ACHN (cell line): ENCODE results near the gene EVC2.

Experiments used
- DNase-seq: peaks from one replicate; pipeline ENCODE4 v3.0.0-alpha.2; 2015
- in situ Hi-C: cut with HindIII; loops from 2 replicates; pipeline ENCODE4 v1.10.0; 2017; ENCODE audit warnings: low sequenced_read_pairs, low pct_ligation_motif_present, low pct_unique_long_range_greater_than_20kb

Gene EVC2

DNA sequence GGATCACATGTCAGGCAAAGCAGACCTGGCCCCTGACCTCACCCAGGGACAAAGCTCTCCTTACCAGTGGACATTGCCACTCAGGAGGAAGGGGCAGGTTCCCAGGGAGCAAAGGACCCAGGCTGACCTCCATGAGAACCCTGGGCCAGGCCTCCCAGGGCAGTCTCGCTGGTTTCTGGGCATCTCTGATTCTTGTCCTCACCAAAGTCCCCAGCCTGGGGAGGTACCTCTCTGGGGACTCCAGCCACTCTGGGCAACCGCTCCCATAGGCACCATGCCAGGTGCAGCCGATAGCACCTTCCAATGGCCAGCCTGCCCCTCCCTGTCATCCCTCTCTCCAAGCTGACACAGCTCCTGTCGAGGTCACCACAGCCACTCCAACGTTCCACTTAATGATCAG, 7.9 kb downstream of the EVC2 start:
- no peak for DNase-seq
- in situ Hi-C loops, result no loop called here

DNA sequence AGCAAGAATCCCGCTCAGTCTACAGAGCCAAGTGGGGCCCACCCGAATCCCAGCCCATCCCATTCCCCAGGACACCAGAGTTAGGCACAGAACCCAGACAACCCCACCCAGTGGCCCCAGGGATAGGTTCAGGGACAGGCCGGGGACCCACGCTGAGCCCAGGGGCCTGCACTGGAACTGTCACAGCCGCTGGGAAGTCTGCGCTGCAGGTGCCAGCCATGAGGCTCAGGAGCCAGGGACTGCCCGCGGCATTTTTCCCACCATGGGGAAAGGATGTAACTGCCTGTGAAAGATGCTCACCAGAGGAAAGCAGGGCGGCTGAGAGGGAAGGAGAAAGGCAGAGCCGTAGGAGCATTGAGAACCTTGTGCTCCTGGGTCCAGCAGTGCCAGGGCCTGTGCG, 12.0 kb downstream of the EVC2 start:
- in situ Hi-C loops, result no loop called here
- no peak for DNase-seq

DNA sequence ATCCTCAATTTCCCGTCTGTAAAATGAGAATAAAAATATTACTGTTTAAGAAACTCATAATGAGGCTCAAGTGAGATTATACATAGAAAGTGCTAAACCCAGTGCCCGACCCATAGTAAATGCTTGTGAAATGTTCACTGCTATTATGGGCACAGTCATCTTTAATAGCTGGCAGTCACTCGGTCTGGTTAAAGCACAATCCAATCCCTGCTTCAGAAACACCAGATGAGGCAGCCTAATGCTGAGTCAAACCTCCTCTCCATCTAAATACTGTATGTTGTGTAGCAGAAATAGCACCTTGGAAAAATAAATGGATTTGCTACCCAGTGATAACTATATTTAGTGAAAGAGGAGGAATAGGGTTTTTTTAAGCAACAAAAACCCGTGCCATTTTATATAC, 14.5 kb downstream of the EVC2 start:
- no peak for DNase-seq
- in situ Hi-C loops, result no loop called here

DNA sequence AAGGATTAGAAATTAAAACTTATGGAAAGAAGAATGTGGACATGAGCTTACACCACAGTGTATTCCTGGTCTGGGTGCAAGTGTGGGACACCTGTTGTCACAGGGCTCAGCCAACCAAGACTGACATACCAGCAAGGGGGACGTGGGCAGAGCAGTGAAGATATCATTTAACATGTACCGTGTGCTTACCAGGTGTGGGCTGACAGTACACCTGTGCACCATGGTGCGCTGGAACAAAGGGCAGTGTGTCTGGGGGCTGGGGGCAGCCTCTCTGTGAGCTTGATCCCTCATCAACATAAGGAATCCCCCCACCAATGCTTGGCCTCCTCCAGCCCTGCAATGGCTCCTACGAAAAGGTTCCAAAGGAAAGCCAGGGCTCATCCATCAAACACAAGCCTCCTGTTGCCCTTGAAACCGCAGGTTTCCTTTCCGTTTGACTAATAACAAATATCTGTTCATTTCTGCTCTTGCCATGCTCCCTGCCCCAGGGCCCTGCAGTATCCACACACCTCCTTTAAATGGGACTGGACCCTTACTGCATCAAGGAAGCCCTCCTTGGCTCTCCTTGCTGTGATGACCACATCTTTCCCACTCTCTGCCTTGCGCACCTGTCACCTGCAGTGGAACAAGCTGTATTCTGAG, 16.7 kb downstream of the EVC2 start:
- no peak for DNase-seq
- in situ Hi-C loops, result no loop called here

DNA sequence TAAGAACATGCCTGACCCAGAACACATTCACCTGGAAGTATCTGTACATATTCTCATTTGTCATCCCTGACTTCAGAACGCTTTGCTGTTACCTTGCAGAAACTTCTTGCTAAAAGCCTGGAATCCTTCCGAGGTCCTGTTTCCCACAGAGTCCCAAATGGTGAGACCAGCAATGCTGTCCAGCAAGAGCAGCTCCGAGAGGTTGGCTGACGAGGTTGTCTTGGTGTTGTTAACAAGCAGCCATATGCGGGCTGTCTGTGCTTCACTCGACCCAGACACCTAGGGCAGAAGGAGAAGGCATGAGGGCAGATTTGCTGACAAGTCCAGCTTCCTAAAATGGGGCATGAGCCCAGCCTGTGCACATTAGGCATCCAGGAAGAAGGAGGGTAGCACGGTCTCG, 19.3 kb downstream of the EVC2 start:
- no peak for DNase-seq
- in situ Hi-C loops, result no loop called here

DNA sequence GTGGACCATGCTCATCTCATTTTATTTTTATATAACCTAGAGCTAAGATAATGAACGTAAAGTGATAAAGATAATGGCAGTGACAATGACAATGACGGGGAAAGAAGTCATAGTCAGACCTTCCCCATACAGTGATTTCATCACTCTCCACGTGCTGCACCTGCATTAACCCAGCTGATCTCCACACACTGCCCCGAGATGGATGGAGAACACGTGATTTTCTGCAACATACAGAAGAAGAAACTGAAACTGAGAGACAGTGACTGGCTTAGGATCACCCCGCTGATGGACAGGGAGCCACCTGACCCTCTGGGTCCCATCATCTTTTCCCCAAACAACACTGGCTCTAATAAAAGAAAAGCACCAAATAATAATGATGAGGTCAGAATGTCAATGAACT, 22.0 kb downstream of the EVC2 start:
- DNase-seq, result no peak
- in situ Hi-C loops, result no loop called here

DNA sequence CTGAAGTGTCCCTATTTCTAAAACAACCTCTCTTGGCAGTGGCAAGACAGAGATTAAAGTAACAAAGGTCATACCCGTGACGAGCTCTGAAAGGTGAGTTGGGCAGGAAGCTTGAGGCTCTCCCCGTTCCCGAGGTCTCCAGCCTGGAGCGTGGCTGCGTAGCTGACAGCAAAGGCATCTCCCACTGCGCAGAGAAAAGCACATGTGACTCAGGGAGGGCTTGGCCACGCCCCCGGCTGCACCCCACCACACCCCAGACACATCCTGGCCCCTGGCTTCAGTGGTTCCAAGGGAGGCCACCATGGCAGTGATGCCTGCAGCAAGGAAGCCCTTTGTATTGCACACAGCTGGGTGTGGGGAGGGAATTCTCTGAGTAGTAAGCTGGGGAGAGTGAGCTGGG, 23.1 kb downstream of the EVC2 start:
- in situ Hi-C loops, result no loop called here
- no peak for DNase-seq

DNA sequence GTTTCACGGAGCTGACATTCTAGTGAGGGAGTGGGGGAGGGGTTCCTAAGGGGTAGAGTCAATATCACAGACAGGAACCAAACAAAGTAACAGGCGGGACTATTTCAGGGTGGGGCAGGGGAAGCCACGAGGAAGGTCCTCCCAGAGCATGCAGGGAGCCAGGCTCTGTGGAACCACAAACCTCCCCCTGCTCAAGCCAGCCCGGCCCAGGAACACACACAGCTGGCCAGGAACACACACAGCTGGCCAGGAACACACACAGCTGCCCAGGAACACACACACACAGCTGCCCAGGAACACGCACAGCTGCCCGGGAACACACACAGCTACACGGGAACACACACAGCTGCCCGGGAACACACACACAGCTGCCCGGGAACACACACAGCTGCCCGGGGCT, 24.8 kb downstream of the EVC2 start:
- in situ Hi-C loops, result no loop called here
- DNase-seq, result no peak

DNA sequence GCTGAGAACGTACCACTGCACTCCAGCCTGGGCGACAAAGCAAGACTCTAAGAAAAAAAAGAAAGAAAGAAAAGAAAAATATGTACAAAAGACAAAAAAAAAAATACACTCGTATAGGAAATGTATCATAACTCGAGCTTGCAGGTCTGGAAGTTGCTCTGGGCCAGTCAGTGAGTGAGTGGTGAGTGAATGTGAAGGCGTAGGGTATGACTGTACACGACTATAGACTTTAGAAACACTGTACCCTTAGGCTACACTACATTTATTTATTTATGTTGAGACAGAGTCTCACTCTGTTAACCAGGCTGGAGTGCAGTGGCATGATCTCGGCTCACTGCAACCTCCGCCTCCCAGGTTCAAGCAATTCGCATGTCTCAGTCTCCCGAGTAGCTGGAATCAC, 29.4 kb downstream of the EVC2 start:
- in situ Hi-C loops, result no loop called here
- no peak for DNase-seq

DNA sequence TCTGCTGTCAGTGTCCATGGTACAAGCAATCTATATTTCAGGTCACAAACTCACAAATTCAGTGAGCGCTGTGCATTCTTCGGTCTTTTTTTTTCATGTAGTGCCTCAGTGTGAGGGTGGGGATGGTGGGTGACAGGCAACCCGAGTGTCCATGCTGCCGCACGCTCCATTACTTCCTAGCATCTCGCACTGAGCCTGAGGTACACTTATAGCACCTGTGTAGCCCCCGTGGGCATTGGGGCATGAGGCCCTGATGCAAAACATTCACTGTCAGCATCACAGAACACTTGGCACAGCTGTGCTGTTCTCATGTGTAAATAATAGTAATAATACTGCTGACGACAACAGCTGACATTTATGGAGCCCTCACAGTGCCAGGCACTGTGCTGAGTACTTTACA, 31.6 kb downstream of the EVC2 start:
- DNase-seq, result no peak
- in situ Hi-C loops, result no loop called here

DNA sequence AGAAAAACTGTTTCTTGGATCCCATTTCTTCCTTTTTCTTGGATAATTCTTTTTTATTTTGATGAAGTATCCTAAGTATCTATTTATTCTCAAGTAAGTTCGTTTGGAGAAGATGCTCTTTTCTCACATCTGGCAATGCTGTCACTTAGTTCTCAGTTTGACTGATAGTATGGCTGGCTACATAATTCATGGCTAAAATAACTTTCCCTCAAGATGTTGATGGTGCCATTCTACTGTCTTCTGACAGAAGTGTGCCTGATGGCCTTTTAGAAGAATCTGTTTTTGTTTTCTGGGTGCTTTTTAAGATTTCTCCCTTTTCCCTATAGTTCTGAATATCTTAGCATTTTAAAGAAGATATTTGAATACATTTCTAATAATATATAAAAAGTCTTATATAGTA, 41.6 kb downstream of the EVC2 start:
- DNase-seq, result no peak
- in situ Hi-C loops, result no loop called here

DNA sequence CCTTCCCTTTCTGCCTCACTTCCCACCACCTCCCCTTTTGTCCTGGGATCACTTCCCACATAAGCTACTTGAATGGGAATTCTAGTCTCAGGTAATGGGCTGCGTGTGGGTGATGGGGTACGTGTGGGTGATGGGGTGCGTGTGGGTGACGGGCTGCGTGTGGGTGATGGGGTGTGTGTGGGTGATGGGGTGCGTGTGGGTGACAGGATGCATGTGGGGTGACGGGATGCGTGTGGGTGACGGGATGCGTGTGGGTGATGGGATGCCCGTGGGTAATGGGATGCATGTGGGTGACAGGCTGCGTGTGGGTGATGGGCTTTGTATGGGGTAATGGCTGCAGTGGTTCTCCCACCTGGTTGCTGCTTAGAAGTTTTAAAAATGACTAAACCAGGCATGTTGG, 43.6 kb downstream of the EVC2 start:
- DNase-seq, result no peak
- in situ Hi-C loops, result no loop called here

DNA sequence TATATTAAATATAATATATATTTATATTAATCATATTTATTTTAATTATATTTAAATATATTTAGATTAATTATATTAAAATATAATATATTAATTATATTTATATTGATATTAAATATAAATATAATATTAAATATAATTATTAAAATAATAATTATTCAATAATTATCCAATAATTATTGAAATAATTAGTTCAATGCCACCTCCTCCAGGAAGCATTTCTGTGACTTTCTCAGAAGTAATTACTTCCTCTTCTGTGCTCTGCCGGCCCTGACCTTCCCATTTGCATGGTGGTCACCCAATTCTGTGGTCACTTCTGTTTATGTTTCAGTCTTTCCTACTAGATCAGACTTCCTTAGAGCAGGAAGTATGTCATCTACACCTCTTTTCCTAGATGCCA, 45.8 kb downstream of the EVC2 start:
- in situ Hi-C loops, result no loop called here
- no peak for DNase-seq

DNA sequence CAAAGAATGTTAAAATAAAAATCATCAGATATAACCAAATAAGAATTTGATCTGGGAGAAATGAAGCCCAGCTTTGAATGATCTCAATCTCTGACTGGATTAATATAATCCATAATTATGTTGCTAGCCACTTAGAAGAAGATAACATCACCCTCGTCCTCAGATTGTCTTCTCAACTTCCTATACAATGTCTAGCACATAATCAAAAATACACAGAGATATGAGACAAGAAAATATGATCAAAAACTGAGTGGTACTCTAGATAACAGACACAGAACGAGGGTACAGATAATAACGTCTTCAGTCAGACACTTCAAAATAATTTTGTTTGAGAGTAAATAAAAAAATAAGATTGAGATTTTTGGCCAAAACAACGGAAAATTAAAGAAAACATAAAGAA, 47.1 kb downstream of the EVC2 start:
- in situ Hi-C loops, result no loop called here
- DNase-seq, result no peak

DNA sequence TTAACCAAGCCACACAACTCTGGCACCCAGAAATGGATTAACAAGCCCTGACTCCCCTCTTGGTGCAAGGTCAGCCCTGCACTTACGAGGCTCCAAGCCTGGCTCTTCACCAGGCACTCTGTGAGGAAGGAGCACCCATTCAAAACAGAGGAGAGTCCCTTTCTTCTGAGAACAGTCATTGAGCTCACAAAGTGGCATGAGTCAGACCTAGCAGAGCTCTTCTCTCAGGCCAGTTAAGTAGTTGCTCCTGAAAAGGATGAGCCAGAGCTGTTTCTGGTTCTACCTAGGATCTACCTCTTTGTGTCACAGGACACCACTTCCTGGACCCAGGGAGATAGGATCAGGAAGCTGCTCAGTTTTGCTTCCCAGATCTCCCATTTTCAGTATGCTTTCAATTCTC, 48.2 kb downstream of the EVC2 start:
- no peak for DNase-seq
- in situ Hi-C loops, result no loop called here

DNA sequence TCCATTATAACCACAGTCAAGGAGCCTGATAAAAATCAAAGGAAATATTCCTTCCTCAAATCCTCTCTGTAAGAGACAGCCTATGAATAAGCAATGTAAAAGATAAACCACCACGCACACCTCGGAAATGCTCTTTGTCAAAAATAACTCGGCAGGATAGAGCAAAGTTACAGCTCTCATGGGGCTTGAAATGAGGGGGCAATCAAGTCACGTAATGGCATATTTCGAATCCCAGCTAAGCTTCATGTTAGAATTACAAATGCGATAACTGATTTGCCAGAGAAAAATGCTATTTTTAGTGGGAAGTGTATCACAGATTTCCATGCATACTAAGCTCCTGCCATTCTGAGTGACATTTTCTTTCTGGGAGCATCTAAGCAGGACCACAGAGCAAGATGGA, 49.4 kb downstream of the EVC2 start:
- in situ Hi-C loops, result no loop called here

DNA sequence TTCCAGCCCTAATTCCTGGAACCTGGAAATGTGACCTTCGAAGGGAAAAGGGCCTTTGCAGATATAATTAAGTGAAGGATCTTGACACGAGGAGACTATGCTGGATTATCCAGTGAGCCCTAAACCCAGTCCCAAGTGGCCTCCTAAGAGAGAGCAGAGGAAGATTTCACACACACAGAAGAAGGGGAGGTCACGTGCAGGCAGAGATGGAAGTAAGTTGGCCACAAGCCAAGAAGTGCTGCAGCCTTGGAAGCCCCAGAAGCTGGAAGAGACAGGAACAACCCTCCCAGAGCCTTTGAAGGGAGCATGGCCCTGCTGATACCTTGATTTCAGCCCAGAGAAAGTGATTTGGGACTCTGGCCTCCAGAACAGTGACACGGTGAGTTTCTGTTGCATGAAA, 51.9 kb downstream of the EVC2 start:
- no peak for DNase-seq
- in situ Hi-C loops, result no loop called here

More for the DNA sequence above, 49.4 kb downstream of the EVC2 start:
- DNase-seq, result no peak

DNA sequence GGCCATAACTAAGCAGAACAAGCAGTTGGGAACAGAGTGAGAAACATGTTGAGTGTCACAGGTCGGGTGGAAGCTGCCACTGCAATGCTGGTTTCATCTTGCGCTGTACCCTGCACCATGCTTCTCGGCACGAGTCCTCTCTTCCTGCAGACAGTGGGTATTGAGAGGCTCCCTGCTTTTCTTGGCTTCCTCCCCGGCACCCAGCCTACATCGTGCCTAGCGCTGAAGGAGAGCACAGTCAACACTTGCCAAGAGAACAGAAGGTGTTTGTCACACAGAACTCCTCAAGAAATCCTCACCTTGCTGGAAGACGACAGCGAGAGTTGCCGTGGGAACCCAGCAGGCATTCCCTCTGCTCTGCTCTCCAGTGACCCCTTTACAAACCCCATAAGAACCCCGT, 53.6 kb downstream of the EVC2 start:
- in situ Hi-C loops, result no loop called here

DNA sequence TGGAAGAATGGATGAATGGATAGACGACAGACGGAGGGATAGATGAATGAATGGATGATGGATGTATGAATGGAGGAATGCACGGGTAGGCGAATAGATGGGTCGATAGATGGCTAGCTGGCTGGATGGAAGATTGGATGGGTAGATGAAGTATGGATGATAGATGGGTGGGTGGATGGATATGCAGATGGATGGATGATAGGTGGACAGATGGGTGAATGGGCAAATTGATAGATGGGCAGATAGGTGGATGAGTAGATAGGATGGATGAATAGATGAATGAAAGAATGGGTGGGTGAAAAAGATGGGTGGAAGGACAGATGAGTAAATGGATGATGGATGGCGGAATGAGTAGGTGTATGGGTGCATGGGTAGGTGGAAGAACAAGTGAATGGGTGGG, 57.3 kb downstream of the EVC2 start:
- in situ Hi-C loops, result no loop called here
- DNase-seq, result no peak

More for the DNA sequence above, 53.6 kb downstream of the EVC2 start:
- DNase-seq, result no peak

DNA sequence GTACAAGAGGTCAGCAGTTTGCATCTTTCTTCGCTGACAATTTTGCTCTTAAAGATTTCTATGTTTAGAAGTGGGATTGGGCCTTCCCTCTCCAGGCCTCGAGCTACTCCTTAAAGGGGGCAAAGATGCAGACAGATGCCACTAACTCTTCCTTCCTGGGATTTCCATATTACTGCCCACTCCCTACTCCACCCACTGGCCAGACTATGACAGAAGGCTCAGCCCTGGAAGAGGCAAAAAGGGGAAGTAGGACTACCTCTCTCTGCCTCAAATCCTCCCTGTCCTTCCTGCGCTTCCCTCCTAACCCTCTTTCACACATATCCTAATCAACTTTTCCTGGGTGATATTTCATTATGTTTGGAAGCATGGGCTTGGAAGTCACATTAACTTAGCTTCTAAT, 58.3 kb downstream of the EVC2 start:
- in situ Hi-C loops, result no loop called here
- no peak for DNase-seq

DNA sequence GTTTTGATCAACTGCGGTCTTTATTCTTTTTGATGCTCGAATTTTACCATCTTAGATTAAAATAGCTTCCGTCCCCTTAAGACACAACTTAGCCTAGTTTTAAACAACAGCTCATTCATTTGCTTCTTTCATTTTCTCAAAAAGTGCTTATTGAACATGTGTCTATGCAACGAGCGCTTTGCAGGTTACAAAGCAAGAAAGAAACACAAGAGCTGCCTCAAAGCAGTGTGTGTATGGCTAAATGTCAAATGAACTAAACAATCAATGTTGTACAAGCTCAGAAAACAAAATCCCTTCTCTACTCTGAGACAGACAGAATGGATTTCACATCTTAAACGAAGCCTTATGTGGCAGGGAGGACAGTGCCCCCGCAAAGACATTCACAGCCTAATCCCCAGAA, 61.0 kb downstream of the EVC2 start:
- DNase-seq, result no peak
- in situ Hi-C loops, result no loop called here
